ENCODE data around the gene PSMD11. TPM values are rescaled to one million over a fixed set of nuclear protein-coding genes. Genes with fewer than 3 reads are reported as not detected.
"Not testable (repeated sequence)": the region's sequence is repeated elsewhere in the genome, so short reads cannot be mapped to it uniquely, and the experiment has no call there.

PSMD11 gene
- 100 to 1,000 TPM; 108 to 161 TPM for total RNA-seq

DNA sequence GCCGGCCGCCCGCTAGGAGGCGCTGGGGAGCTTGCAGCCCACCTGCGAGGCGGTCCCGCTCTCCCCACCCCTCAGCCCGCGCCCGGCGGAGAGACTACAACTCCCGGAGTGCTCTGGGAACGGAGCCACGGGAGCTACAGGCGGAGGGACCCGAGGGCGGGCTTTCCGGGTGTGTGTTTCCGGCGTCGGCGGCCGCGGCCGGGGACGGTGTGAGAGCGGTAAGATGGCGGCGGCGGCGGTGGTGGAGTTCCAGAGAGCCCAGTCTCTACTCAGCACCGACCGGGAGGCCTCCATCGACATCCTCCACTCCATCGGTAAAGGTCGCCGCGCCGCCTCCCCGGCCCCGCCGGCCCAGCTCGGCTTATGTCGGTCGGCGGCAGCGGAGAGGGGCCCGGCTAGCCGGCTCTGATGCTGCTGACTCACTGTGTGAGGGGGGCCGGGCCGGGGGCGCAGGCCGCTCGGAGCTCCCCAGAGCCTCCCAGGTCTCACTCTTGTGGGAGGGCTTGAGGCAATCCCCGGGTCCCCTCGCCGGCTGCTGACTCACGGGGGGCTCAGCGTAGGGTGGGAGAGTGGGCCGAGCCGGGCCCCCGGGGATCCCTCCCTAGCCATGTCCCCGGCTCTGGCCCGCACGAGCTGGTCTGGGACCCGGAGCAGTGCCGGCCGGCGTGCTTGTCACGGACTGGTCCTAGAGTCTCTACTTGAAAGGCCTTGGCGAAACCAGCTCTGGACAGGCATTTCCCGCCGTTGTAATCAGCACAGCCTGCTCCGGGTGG, at the start of gene PSMD11:
PSMD11 (plus strand) TSS at position 210 of the 773 bp plus-strand sequence; CDS start at position 224, 14 bp downstream.
- Mint-ChIP-seq H3K27me3 (no peaks in the 10 kb centered on the region), H3K36me3 (ENCODE audit: low read depth) (peaks cover 47% of the 10 kb centered on the region), H3K9me3 (no peaks in the 10 kb centered on the region), H3K4me3 (peak within 1 kb of the TSS; percentile 83), H3K27ac (peak within 1 kb of the TSS; percentile 73), H3K4me1 (peaks cover 33% of the 10 kb centered on the region)
- ATAC-seq (replicated peaks) = peak; percentile 94

DNA sequence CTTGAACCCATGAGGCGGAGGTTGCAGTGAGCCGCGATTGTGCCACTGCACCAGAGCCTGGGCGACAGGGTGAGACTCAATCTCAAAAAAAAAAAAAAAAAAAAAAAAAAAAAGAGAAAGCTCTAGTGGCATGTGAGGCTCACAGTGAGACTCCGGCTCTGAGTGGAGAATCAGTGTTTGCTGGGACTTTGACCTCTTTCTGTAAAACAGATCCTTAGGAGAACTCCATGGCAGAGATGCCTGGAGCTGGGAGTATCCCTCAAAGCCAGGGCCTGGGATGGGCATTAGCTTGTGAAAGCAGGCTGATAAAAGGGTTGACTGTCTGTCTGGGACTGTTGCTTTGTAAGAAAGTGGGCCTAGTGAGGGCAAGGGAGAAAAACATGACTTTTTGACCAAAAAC, 48.0 kb upstream of the PSMD11 start:
- no peaks in the 10 kb centered on the region for H3K9me3 Mint-ChIP-seq
- peaks cover 4% of the 10 kb centered on the region for H3K4me1 Mint-ChIP-seq
- ATAC-seq (replicated peaks) = no peak
- peak overlapping the region; percentile 62 for H3K27ac Mint-ChIP-seq
- H3K4me3 Mint-ChIP-seq = no peak overlapping the region
- no peaks in the 10 kb centered on the region for H3K27me3 Mint-ChIP-seq
- H3K36me3 Mint-ChIP-seq (ENCODE audit: low read depth) = peaks cover 14% of the 10 kb centered on the region

DNA sequence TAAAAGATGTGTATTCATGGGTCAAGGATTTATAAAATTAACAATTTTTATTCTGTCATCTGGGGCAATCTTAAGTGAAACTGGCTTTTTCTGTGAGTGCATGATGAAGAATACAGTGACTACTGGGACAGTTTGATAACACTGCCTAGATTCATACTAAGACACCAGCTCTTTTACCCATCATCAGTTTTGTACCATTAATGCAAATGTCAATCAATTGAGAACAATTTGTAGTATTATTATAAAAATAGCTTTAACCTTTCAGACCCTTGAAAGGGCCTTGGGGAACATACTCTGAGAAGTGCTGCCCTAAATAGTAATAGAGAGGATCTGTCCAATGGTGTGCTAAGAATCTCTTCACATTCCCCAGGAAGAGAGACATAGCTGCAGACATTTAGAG, 45.4 kb upstream of the PSMD11 start:
- H3K4me3 Mint-ChIP-seq = no peak overlapping the region
- no peaks in the 10 kb centered on the region for H3K27me3 Mint-ChIP-seq
- no peaks in the 10 kb centered on the region for H3K9me3 Mint-ChIP-seq
- H3K36me3 Mint-ChIP-seq (ENCODE audit: low read depth) = peaks cover 9% of the 10 kb centered on the region
- no peak for ATAC-seq (replicated peaks)
- H3K4me1 Mint-ChIP-seq = peaks cover 4% of the 10 kb centered on the region
- no peak overlapping the region for H3K27ac Mint-ChIP-seq

DNA sequence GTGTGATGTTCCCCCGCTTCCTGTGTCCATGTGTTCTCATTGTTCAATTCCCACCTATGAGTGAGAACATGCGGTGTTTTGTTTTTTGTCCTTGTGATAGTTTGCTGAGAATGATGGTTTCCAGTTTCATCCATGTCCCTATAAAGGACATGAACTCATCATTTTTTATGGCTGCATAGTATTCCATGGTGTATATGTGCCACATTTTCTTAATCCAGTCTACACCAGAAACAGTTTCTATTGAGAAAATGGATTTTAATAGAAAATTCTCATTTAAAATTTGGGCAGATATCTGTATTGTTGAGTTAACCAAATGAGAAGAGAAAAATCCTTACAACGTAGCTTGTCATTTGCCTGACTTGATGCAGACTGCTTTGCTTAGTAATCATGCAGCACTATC, 34.2 kb upstream of the PSMD11 start:
- not testable (repeated sequence) for ATAC-seq (replicated peaks); H3K4me1 Mint-ChIP-seq; H3K27me3 Mint-ChIP-seq; H3K36me3 Mint-ChIP-seq (ENCODE audit: low read depth); H3K27ac Mint-ChIP-seq; H3K4me3 Mint-ChIP-seq; H3K9me3 Mint-ChIP-seq

DNA sequence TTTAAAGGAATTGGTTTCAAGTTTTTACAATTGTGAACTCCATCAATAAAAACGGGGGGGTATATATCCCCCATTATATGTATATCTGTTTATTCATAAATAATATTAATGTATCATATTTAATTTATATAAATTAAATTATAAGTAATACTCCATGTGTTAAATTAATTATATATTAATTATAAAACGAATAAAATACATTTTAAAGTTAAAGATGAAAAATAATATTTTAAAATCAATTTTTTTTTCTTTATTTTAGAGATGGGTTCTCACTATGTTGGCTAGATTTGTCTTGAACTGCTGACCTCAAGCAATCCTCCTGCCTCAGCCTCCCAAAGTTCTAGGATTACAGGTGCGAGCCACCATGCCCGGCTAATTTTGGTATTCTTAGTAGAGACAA, 17.4 kb upstream of the PSMD11 start:
- H3K4me3 Mint-ChIP-seq = no peak overlapping the region
- no peaks in the 10 kb centered on the region for H3K27me3 Mint-ChIP-seq
- no peaks in the 10 kb centered on the region for H3K4me1 Mint-ChIP-seq
- peaks cover 5% of the 10 kb centered on the region for H3K36me3 Mint-ChIP-seq (ENCODE audit: low read depth)
- no peak for ATAC-seq (replicated peaks)
- H3K9me3 Mint-ChIP-seq = peaks cover 3% of the 10 kb centered on the region
- no peak overlapping the region for H3K27ac Mint-ChIP-seq

DNA sequence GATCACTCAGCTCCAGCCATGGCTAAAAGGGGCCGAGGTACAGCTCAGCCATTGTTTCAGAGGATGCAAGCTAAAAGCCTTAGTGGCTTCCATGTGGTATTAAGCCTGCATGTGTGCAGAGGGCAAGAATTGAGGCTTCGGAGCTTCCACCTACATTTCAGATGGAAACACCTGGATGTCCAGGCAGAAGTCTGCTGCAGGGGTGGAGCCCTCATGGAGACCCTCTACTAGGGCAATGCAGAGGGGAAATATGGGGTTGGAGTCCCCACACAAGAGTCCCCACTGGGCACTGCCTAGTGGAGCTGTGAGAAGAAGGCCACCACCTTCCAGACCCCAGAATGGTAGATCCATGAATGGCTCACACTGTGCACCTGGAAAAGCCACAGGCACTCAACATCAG, 14.7 kb upstream of the PSMD11 start:
- no peaks in the 10 kb centered on the region for H3K27me3 Mint-ChIP-seq
- H3K9me3 Mint-ChIP-seq = peaks cover 3% of the 10 kb centered on the region
- ATAC-seq (replicated peaks) = no peak
- no peaks in the 10 kb centered on the region for H3K4me1 Mint-ChIP-seq
- no peak overlapping the region for H3K4me3 Mint-ChIP-seq
- H3K27ac Mint-ChIP-seq = no peak overlapping the region
- peaks cover 5% of the 10 kb centered on the region for H3K36me3 Mint-ChIP-seq (ENCODE audit: low read depth)

DNA sequence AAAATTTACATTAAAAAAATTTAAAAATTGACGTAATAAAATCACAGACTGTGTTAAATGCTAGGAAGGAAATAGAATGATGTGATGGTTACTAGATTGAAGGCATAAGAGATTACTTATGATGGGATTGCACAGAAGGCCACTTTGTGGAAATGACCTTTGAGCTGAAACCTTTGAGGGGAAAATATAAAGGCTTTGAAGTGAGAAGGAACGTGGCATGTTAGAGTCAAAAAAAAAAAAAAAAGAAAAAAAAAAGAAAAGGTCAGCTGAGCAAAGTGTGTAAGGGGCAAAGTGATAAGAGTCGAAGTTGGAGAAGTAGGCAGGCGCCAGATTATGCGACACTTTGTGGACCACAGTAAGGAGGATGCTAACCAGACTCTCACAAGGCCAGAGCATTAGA, 3.6 kb upstream of the PSMD11 start:
- ATAC-seq (replicated peaks) = no peak
- no peaks in the 10 kb centered on the region for H3K27me3 Mint-ChIP-seq

DNA sequence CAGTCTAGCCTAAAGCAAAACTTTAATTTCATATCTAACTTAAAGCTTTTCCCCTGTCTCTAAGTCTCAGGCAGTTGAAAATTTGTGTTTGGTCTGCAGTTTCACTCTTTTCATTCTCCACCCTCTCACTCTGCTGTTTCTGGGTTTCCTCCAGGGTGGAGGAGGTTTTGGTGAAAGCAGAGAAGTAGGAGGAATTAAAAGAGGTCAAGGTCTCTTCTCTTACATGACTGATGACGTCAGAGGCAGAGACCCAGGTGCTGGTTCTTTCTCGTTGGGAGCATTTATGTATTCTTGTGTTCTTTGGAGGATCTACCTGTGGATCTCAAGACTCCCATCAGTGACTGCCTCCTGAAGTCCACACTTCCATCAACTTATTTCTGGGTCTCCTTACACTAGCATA, 2.4 kb upstream of the PSMD11 start:
- no peak for ATAC-seq (replicated peaks)

More for the DNA sequence above, 3.6 kb upstream of the PSMD11 start:
- H3K36me3 Mint-ChIP-seq (ENCODE audit: low read depth) = peaks cover 9% of the 10 kb centered on the region
- no peak overlapping the region for H3K4me3 Mint-ChIP-seq
- peaks cover 16% of the 10 kb centered on the region for H3K4me1 Mint-ChIP-seq
- no peak overlapping the region for H3K27ac Mint-ChIP-seq
- no peaks in the 10 kb centered on the region for H3K9me3 Mint-ChIP-seq

DNA sequence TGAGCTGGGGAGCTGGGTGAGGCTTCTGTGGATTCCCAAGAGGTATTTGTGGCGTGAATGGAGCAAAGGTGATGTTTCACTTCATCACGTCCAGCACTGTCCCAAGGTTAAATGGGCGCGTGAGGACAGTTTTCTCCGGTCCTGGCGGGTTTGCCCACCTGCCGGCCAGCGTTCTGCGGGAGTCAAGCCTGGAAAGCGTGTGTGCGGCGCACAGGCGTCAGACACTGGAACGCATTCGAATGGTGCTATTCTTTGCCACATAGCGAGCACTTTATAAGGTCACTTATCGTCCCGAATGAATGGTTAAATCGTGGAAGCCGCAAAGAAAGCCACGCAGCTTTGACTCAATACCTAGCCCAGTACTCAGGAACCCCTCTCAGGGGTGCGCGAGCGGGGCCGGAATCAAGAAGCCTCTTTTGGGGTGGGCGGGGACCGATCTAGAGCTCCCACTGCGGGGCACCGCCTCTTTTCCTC, 446 bp upstream of the PSMD11 start:
- H3K27ac Mint-ChIP-seq = peak overlapping the region; percentile 73
- H3K4me1 Mint-ChIP-seq = peaks cover 30% of the 10 kb centered on the region
- peaks cover 41% of the 10 kb centered on the region for H3K36me3 Mint-ChIP-seq (ENCODE audit: low read depth)
- H3K27me3 Mint-ChIP-seq = no peaks in the 10 kb centered on the region
- H3K9me3 Mint-ChIP-seq = no peaks in the 10 kb centered on the region
- H3K4me3 Mint-ChIP-seq = peak overlapping the region; percentile 83
- ATAC-seq (replicated peaks) = no peak

More for the DNA sequence above, 2.4 kb upstream of the PSMD11 start:
- Mint-ChIP-seq H3K4me3 (no peak overlapping the region), H3K4me1 (peaks cover 23% of the 10 kb centered on the region), H3K9me3 (no peaks in the 10 kb centered on the region), H3K27ac (no peak overlapping the region), H3K27me3 (no peaks in the 10 kb centered on the region), H3K36me3 (ENCODE audit: low read depth) (peaks cover 21% of the 10 kb centered on the region)

DNA sequence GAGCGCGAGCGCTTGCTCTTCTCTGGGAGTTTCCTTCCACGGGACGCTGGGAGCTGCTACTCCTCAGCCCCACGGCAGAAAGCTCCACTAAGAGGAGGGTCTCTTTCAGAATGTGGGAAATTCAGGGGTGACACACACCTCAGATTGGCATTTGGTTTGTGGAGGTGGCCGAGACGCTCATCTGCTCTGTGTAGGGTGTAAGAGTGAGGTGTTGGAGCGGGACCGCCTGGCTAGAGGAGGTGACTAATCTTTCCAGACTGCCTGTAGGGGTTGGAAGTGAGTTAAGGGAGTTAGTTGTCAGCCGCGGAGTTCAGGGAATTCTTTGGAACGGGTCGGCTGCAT, 735 bp downstream of the PSMD11 start:
- H3K27me3 Mint-ChIP-seq = no peaks in the 10 kb centered on the region

DNA sequence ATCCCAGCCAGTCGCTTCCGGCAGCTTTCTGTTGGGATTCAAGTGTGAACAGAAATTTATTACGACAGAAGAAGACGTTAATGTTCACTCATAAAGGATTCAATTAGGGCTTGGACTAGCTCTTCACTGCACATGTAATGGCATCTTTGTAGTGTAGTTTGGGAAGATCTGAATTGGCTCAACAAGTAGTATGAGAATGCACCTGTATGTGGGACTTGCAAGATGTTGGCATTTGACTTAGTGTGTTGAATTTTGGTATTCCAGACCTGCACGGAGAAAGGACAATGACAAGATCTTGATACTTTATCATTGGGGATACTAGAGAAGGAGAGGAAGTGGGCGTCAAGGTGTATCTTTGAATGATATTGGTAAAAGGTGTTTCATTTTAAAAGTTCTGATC, 1.2 kb downstream of the PSMD11 start:
- H3K27ac Mint-ChIP-seq = peak overlapping the region; percentile 73
- no peaks in the 10 kb centered on the region for H3K9me3 Mint-ChIP-seq
- peak overlapping the region; percentile 83 for H3K4me3 Mint-ChIP-seq
- ATAC-seq (replicated peaks) = no peak
- H3K4me1 Mint-ChIP-seq = peaks cover 35% of the 10 kb centered on the region
- peaks cover 57% of the 10 kb centered on the region for H3K36me3 Mint-ChIP-seq (ENCODE audit: low read depth)
- H3K27me3 Mint-ChIP-seq = no peaks in the 10 kb centered on the region

More for the DNA sequence above, 735 bp downstream of the PSMD11 start:
- ATAC-seq (replicated peaks) = peak; percentile 50
- Mint-ChIP-seq H3K4me3 (peak overlapping the region; percentile 83), H3K36me3 (ENCODE audit: low read depth) (peaks cover 53% of the 10 kb centered on the region), H3K9me3 (no peaks in the 10 kb centered on the region), H3K27ac (peak overlapping the region; percentile 73), H3K4me1 (peaks cover 35% of the 10 kb centered on the region)

DNA sequence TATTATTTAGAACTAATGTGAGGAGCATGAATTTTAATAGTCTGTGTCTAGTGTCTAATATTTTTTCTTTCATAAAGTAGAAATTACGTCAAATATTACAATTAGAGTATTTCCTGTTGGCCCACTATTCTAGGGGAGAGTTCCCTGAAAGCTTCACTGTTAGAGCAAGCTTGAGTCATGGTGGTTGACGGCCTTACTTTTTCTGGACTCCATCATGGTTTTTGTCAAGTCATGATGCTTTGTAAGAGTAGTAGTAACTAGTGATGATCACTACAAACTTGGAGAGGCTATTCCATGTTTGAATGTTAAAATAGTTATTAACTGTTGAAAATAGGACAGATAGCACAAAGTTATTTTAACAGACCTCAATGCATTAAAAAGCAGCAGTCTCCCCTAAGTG, 1.7 kb downstream of the PSMD11 start:
- H3K4me1 Mint-ChIP-seq = peaks cover 31% of the 10 kb centered on the region

DNA sequence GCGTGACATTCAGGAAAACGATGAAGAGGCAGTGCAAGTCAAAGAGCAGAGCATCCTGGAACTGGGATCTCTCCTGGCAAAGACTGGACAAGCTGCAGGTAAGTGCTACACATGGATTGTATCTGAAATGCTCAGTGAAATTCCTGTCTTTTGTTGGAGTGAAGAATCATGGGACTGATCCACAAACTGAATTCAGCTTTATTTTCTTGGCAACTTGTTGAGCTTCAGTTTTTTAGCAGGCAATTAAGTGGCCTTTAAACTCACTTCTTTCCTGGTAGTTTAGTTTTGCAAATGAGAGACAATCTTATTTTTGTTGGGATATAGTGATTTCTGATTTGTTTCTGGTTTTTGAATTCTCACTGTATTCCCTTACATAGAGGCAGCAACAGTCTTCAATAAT, 2.6 kb downstream of the PSMD11 start:
- H3K4me3 Mint-ChIP-seq = peak overlapping the region; percentile 83
- no peak for ATAC-seq (replicated peaks)
- H3K4me1 Mint-ChIP-seq = peaks cover 27% of the 10 kb centered on the region
- H3K9me3 Mint-ChIP-seq = no peaks in the 10 kb centered on the region
- peak overlapping the region; percentile 73 for H3K27ac Mint-ChIP-seq
- peaks cover 72% of the 10 kb centered on the region for H3K36me3 Mint-ChIP-seq (ENCODE audit: low read depth)
- no peaks in the 10 kb centered on the region for H3K27me3 Mint-ChIP-seq

More for the DNA sequence above, 1.7 kb downstream of the PSMD11 start:
- ATAC-seq (replicated peaks) = peak; percentile 14
- Mint-ChIP-seq H3K27me3 (no peaks in the 10 kb centered on the region), H3K27ac (peak overlapping the region; percentile 73), H3K4me3 (peak overlapping the region; percentile 83), H3K9me3 (no peaks in the 10 kb centered on the region), H3K36me3 (ENCODE audit: low read depth) (peaks cover 62% of the 10 kb centered on the region)

DNA sequence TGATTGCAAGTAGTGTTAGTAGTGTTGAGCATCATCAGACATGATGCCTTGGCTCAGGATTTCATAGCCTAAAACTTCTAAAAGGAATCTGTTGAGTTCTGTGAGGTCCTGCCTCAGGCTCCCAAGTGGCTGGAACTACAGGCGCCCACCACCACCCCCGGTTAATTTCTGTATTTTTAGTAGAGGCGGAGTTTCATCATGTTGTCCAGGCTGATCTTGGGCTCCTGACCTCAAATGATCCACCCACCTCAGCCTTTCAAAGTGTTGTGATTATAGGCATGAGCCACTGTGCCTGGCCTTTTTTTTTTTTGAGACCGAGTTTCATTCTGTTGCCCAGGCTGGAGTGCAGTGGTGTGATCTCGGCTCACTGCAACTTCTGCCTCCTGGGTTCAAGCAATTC, 5.7 kb downstream of the PSMD11 start:
- Mint-ChIP-seq H3K4me3 (no peak overlapping the region), H3K36me3 (ENCODE audit: low read depth) (peaks cover 100% of the 10 kb centered on the region), H3K27ac (no peak overlapping the region), H3K27me3 (no peaks in the 10 kb centered on the region), H3K4me1 (peaks cover 28% of the 10 kb centered on the region), H3K9me3 (no peaks in the 10 kb centered on the region)
- no peak for ATAC-seq (replicated peaks)

DNA sequence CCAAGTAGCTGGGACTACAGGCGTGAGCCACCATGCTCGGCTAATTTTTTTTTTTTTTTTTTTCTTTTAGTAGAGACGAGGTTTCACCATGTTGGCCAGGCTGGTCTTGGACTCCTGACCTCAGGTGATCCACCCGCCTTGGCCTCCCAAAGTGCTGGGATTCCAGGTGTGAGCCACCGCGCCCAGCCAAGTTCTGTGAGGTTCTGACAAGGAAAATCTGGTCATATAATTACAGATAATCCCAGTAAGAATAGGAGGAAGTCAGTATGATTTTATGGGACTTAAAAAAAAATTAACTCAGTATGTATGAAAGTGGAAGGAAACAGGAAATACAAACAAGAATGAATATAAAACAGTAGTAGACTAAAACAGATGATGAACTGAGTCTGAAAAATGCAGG, 6.1 kb downstream of the PSMD11 start:
- ATAC-seq (replicated peaks); H3K4me3 Mint-ChIP-seq; H3K9me3 Mint-ChIP-seq; H3K27me3 Mint-ChIP-seq: not testable (repeated sequence)
- Mint-ChIP-seq H3K36me3 (ENCODE audit: low read depth) (peaks cover 100% of the 10 kb centered on the region), H3K27ac (peak overlapping the region; percentile 78), H3K4me1 (peaks cover 31% of the 10 kb centered on the region)

All from activated T-helper 17 cell treated with anti-CD3 and anti-CD28 coated beads, Interleukin-2, amount 50 U/mL, for 72 hours (primary cell).